Pons (tissue), 1 donor: ENCODE measurements around the gene STARD6.
A peak's percentile ranks its signal among the peaks of the same experiment; 100 is the strongest.
"Not testable (repeated sequence)": the region's sequence is repeated elsewhere in the genome, so short reads cannot be mapped to it uniquely, and the experiment has no call there.

Experiments used
- DNase-seq: peaks from one replicate; pipeline ENCODE4 v3.0.0-alpha.2; 2016; ENCODE audit warnings: low spot score

Gene STARD6, protein sequence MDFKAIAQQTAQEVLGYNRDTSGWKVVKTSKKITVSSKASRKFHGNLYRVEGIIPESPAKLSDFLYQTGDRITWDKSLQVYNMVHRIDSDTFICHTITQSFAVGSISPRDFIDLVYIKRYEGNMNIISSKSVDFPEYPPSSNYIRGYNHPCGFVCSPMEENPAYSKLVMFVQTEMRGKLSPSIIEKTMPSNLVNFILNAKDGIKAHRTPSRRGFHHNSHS

DNA sequence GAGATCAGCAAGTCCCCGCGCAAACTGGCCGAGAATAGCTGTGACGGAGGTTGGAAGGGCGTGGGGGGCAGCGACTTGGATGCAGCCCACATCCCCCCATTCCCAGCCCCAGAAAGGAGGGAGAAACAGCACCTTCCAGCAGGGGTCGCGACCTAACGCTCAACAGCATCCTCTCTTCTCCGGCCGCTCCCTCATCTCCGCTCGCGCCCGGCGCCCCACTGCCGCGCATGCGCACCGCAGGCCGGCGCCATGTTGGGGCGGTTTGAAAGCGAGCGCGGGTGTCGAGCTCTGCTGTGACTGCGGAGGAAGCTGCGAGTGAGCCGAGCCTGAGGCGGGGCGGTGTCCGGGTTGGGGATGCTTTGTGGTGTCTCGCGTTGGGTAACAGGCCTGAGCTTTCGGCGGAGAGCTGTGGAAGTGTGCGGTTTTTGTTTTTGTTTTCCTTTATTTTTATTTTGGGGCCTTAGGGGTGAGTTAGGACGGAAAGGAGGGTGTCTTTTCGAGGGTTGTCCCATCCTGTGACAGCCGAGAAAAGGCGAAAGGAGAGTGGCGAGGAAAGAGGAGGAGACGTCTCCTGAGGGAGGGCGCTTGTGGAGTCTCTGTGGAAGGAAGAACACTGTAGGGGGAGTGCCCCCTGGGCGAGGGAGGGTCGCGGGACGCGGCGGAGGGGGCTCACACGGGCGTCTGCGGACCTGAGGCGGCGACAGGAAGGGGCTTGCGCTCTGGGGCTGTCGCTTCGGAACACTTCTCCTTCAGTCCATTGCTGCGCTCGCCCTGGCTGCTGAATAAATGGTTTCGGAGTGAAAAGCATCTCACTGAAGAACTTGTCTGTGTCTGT is at the start of gene STARD6, which contains the start of gene C18orf54:
STARD6 (minus strand) TSS at position 199 of the 835 bp plus-strand sequence. CDS start 3,285 bp downstream, outside the sequence.
C18orf54 (plus strand) TSS at position 247 of the 835 bp plus-strand sequence. CDS start 2,667 bp downstream, outside the sequence.
- DNase-seq, result peak; percentile 90

DNA sequence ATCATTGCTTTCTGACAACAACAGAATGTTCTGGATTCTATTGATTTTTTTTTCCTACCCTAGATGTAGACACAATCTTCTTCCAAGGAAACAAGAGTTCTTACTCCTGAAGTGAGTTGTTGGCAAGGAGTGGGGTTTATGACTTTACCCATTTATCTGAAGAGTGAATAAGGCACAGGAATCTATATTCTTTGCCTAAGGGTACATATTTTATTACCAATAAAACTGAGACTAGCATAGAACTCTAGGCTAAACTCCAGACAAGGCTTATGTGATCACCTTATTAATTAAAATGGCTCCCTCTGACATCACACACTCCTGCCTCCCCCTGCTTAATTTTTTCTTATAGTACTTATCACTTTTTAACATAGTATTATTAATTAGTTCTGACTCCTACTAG is 47.6 kb upstream of the STARD6 start:
- peak; percentile 4 for DNase-seq

DNA sequence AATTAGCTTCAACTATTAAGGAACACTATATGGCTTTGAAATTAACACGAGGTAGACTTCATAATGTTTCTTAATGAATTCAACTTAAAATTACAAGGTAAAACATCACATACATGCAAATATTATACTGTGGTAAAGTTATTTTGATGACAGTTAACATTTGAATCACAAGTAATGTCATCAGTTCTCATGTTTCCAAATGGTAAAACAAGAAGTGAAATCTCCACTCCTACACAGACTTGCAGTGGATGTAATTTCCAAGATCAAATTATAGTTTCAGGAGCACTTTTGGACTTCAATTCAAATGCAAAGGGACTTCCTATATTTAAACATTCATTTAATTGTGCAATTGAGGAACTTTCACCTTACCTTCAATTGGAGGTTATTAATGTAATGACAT is 39.1 kb upstream of the STARD6 start:
- no peak for DNase-seq

DNA sequence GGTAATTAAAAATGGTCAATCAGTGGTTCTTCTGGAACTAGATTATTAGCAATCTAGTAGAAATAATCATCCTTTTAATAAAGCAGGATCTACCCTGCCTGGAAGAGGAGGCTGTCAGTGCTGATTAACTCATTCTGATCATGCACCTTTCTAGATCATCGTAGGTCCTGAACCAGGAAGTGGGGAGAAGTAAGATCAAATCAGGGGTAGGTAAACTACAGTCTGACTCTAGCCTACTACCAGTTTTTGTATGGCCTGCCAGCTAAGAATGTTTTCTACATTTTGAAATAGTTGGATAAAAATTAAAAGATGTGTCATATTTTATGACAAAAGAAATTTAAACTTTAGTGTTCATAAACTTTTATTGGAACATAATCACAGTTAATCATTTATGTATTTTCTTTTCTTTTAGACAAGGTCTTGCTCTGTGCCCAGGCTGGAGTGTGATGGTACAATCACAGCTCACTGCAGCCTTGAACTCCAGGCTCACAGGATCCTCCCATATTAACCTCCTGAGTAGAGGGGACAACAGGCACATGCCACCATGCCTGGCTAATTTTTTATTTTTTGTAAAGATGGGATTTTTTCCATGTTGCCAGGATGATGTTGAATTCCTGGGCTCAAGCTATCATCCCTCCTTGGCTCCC is 36.1 kb upstream of the STARD6 start:
- no peak for DNase-seq

DNA sequence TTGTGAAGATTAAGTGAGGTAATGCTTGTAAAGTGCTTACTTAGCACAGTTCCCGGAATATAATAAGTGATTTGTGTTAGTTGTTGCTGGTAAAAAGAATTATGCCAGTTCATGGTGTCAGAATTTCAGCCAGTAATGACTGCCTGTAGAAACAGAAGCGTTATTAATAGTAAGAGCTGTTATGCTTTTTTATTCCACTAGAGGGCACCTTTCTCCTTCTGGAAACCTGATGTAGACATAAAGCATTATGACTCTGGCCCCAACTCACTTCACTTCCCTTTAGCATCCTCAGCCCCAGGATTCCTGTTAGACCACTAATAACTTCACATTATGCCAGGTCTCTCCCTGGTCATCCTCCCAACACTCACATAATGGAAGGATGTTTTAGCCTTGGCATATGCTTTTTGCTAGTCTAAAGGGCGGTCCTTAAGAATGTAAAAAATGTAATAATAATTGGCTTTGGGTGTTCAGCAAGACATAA is 34.9 kb upstream of the STARD6 start:
- peak; percentile 80 for DNase-seq

DNA sequence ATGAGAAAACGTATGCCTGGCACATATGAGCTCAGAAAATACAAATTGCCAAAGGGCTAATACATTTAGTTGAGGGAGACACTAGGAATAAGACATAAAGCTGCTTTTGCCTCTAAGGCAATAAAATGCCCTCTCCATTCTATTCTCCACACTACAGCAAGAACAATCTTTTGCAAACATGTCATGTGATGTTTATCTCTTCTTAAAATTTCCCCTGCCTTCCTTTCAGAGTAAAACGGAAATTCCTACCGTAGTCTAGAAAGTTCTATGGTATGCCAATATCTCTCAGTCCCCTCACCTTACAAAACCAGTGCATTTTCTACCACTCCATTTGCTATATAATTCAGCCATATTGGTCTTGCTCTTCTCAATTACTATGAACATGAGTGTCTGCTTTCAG is 33.2 kb upstream of the STARD6 start:
- DNase-seq, result no peak

DNA sequence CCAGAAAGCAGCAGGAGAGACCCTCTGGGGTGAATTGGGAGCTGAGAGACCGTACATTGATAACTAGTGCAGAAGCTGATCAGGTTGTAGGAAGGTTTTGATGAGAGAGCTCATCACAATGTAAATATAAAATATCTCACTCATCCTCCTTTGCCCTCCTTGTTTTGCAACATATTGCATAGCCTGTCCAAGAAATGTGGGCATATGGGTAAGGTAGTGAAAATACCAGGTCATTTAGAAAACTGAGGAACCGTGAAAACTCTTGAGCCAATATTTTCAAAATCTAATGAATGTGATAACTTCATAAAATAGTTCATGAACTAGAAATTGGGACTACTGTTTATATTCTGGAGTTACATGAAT is 31.5 kb upstream of the STARD6 start:
- no peak for DNase-seq

DNA sequence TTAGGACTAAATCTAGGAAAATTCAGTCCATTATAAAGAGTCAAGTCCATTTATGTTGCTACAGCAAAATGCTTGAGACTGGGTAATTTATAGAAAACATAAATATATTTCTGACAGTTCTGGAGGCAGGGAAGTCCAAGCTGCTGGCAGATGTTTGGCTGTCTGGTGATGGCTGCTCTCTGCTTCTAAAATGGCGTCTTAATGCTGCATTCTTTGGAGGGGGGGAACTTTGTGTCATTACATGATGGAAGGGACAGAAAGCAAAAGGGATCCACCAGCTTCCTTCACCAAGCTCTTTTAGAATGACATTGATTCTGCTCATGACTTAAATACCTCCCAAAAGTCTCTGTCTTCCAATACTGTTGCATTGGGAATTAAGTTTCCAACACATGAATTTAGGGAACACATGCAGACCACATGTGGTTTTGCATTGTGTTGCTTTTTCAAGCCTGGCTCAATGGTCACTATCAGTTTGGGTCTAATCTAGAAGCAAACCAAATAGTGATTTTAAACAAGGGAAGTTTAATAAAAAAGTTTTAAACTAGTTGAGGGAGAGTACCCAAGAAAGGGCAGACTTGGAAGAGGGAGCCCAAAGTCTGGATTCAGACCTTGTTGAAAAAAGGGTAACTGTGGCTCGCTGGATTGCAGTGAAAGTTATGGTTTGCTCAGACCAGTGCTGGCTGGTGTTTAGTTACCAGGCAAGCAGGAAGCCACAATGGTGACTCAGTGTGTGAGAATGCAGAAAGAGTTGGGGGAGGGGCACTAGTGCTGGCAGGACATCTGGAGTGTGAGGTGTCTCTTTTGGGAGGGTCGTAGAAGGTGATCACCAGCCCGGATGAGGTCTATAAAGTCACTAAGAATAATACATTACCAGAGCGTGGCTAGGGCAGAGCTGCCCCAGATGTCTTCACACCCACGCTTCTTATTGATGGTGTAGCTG is 30.8 kb upstream of the STARD6 start:
- no peak for DNase-seq

DNA sequence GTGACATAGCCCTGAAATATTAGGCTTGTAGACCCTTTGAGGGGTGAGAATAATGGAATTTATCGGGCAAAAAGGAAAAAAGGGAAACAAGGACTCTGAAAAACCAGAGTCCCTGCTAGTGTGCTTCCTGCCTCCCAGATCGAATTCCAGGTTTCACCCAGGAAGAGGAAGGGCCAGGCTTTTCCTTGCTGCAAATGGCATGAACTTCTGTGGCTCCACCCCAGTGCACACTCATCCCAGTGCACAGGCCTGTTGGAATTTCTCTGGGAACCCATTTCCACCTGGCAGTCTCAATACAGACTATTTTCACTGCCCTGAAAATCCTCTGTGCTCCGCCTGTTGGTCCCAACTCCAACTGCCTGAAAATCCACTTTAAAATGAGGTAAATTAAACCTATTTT is 30.0 kb upstream of the STARD6 start:
- no peak for DNase-seq

DNA sequence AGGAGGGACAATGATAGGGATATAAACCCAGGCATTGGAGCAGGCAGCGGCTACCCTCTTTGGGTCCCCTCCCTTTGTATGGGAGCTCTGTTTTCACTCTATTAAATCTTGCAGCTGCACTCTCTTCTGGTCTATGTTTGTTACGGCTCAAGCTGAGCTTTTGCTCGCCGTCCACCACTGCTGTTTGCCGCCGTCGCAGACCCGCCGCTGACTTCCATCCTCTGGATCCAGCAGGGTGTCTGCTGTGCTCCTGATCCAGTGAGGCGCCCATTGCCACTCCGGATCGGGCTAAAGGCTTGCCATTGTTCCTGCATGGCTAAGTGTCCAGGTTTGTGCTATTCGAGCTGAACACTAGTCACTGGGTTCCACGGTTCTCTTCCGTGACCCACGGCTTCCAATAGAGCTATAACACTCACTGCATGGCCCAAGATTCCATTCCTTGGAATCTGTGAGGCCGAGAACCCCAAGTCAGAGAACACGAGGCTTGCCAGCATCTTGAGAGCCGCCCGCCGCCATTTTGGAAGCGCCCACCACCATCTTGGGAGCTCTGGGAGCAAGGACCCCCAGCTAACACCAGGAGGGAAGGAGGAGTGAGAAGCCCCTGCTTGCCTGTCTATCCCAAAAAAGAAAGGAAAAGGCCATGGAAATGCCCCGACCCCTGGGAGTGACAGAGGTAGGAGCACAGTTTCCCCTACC is 29.3 kb upstream of the STARD6 start:
- not testable (repeated sequence) for DNase-seq

DNA sequence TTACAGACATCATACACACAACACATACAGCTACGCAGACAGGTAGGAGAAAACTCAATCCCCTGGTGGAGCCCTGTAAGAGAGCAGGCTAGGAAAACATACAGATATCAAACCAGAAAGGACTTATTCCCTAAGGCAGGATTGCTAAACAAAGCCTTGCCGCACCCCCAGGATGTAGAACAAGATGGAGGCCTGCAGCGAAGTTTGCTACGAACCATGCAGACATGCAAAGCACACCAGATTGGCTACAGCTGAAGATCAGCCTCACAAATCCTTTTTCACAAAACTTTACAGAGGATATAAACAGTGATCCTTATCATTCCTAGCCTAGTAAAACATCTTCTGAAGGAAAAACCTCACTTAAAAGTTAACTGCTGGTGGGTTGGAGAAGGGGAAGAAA is 28.4 kb upstream of the STARD6 start:
- no peak for DNase-seq

DNA sequence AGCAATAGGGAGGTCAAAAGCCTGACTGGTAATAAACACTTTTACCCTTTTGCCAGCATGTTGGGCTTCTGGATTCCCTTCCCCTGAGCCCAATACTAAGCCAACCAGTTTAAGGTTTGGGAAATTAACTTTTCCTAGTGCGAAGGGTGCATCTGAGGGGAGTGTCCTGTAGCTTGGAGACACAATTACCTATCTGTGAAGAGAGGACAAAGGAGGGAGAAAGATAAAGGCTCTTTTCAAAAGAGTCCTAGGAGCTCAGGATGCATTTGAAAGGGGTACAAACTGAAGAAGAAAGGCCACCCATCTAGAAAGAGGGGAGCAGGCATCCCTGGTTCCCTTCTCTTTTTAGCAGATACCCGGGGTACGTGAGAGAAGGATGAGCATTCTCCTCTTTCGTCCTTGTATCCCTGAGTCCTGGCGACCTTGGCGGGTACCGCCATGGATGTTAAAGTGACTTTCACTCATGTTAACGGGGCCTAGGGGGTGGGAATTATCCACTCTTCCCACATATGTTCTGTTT is 25.1 kb upstream of the STARD6 start:
- no peak for DNase-seq

DNA sequence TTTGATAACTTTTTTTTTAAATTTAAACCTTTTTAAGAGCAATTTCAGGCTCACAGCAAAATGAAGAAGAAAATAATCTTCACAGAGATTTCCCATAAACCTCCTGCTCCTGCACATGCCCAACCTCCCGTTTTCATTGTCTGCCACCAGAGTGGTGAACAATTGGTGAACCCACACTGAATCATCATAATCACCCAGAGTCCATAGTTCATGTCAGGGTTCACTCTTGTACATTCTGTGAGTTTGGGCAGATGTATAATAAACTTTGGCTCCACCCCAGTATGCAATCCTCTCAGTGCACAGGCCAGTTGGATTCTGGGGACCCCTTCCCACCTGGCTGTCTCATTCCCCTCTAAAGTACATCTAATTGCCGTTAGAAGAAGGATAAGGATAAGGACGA is 24.4 kb upstream of the STARD6 start:
- DNase-seq, result no peak

DNA sequence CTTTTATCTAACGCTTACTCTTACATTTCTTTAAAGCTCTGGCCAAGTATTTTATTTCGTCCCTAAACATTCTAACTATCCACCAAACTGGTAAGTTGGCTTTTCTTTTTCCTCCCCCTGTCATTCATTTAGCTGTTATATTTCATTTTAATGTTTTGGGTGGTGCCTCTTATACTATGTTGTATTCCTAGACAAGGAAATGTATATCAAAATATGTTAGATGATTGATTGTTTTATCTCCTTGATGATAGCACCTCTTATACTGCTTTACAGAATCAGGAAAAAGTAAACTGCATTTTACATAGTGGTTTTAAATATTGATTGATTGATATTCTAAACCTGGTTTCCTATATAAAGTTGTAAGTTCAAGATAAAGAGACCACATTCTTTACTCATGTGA is 24.0 kb upstream of the STARD6 start:
- no peak for DNase-seq

DNA sequence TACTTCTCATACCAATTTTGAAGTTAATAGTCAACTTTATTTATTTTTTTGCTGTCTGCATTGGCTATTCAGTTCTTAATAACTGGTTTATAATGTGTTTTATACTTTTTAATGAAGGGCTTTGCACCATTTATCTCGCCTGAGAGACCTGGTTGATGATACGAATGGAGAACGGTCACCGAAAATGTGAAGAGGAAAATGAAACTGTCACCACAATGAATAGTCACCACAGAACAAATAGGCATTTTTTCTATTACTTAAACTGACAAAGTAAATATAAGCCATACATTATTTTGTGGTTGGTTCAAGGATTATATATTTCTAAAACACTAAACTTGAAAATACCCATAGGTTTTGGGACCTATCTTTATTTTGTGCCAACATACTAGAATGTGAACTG is 20.4 kb upstream of the STARD6 start:
- DNase-seq, result no peak

DNA sequence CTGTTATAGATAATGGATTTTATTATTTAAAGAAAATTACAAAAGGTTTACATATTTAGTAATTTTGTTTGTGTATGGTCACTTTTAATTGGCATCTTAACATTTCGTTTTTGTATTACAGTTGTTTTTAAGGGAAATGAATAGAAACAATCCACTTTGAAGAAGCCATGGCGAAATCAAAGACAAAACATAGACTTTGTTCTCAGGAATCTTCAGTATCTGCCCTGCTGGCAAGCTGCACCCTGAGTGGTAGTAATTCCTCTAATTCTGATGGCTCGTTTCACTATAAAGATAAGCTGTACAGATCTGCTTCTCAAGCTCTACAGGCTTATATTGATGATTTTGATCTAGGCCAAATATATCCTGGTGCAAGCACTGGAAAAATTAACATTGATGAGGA is 2.7 kb upstream of the STARD6 start:
- DNase-seq, result no peak

DNA sequence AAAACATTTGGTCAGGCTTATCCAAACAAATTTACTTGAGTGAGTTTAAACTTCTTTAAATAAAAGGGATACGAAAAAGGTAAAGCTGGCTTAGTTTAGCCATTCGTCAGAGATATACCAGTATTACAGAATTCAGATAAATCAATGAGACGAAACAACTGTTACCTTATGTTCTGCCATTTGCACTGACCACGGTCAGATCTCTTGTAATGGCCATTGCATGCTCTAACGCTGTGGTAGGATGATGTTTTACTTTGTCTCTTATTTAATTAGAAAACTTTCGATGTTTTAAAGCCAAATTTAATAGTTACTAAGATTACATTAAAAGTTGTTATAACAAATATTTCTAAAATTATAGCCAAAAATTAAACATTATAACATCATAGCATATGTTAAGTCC is 1.6 kb upstream of the STARD6 start:
- peak; percentile 22 for DNase-seq

DNA sequence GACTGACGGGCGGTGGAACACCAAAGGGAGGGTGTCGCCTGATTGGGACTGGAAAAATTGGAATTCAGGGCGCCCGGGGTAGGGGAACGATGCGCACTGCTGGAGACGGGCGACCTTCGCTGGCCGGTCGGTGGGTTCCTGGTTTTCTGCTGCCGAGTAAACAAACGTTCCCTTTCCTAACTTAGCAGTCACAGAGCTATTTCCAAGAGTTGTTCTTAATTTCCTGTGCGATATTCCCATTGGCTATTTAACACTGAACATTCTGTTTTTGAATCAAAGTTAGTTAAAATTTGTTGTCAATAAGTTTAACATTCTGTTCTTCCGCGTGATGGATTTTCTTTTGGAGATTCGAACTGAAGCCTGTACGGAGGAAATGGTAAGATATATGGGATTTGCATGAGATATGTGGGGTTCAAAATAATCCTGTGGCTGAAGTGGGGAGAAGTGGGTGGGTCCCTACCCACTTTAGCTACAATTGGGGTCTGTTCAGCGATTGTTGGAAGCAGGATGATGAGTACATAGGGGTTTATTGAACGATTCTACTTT is 910 bp upstream of the STARD6 start:
- DNase-seq, result peak; percentile 38

DNA sequence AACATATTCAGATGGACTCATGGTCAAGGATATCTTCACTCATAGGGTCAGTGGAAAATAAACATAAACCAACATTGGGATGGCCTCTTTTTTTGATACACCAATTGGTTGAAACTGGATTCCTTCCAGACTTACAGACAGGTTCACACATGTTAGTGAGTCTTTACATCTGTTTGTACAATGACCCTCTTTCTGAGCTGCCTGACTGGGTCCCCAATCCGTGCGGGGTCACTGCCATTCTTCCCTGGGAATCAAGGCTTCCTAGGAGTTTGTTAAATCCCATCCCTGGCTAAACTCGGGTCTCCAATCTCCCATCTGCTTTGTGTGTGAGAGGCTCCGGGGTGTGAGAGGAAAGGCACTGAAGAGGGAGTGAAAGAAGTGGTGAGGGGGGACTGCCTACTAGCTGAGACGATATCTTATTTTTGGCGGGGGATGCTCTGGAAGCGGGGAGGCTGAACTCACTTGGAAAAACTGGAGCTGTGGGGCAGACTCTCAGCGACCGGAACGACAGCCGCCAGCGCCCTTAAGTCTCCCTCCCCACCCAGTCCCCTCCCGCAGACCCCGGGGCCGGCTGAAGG is 487 bp downstream of the STARD6 start:
- peak; percentile 51 for DNase-seq

DNA sequence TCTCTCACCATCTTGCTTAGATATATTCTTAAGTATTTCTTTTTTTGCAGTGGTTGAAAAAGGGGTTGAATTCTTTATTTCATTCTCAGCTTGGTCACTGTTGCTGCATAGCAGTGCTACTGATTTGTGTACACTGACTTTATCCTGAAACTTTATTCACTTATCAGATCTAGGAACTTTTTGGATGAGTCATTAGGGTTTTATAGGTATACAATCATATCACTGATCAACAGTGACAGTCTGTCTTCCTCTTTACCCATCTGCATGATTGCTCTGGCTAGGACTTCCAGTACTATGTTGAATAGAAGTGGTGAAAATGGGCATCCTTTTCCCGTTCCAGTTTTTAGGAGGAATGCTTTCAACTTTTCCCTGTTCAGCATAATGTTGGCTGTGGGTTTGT is 6.5 kb downstream of the STARD6 start:
- DNase-seq, result no peak
